ENCODE measurements around the gene ARL6IP4. TPM values are rescaled to one million over a fixed set of nuclear protein-coding genes. Genes with fewer than 3 reads are reported as not detected.

ARL6IP4 gene
- polyA plus RNA-seq, 6 donors from 2014 or later, result 132 to 202 (median 187) TPM

- ATAC-seq (ENCODE audit: low read depth in 2 of 2) (no peak), DNase-seq (no peak)
- Mint-ChIP-seq H3K27ac (no peak overlapping the region), H3K27me3 (no peaks in the 10 kb centered on the region), H3K4me3 (no peak overlapping the region), H3K36me3 (peaks cover 0 to 8% of the 10 kb centered on the region in 2 donors), H3K4me1 (peaks cover 19 to 41% (median 28%) of the 10 kb centered on the region in 3 donors), H3K9me3 (no peaks in the 10 kb centered on the region)
These were observed 5.1 kb downstream of the ARL6IP4 start for GRCh38 chr12:122985338-122986257.

GRCh38 chr12:122986258-122986871 lies 5.9 kb downstream of the ARL6IP4 start:
- H3K4me3 Mint-ChIP-seq, result no peak overlapping the region

GRCh38 chr12:122987086-122987951 lies 6.8 kb downstream of the ARL6IP4 start:
- peaks cover 0 to 8% of the 10 kb centered on the region in 2 donors for H3K36me3 Mint-ChIP-seq
- DNase-seq, result no peak
- H3K27me3 Mint-ChIP-seq, result no peaks in the 10 kb centered on the region
- H3K4me1 Mint-ChIP-seq, result peaks cover 10 to 25% (median 17%) of the 10 kb centered on the region in 3 donors
- ATAC-seq (ENCODE audit: low read depth in 2 of 2), result no peak
- H3K9me3 Mint-ChIP-seq, result no peaks in the 10 kb centered on the region
- no peak overlapping the region for H3K27ac Mint-ChIP-seq
- peak overlapping the region in 1 of 8 donors; percentile 51 for H3K4me3 Mint-ChIP-seq

More at GRCh38 chr12:122986258-122986871, 5.9 kb downstream of the ARL6IP4 start:
- Mint-ChIP-seq H3K27me3 (no peaks in the 10 kb centered on the region), H3K27ac (peak overlapping the region in 2 of 6 donors; percentile 29 to 71), H3K4me1 (peaks cover 19 to 34% (median 23%) of the 10 kb centered on the region in 3 donors), H3K36me3 (peaks cover 0 to 8% of the 10 kb centered on the region in 2 donors), H3K9me3 (no peaks in the 10 kb centered on the region)
- ATAC-seq (ENCODE audit: low read depth in 2 of 2) (no peak), DNase-seq (no peak)

- Mint-ChIP-seq H3K36me3 (peaks cover 0 to 8% of the 10 kb centered on the region in 2 donors), H3K4me1 (peaks cover 9 to 23% (median 17%) of the 10 kb centered on the region in 3 donors), H3K4me3 (peak overlapping the region in 1 of 8 donors; percentile 51), H3K9me3 (no peaks in the 10 kb centered on the region), H3K27me3 (no peaks in the 10 kb centered on the region), H3K27ac (no peak overlapping the region)
- ATAC-seq (ENCODE audit: low read depth in 2 of 2) (no peak), DNase-seq (no peak)
These were observed 7.6 kb downstream of the ARL6IP4 start for GRCh38 chr12:122988036-122988435.

GRCh38 chr12:122988612-122989212 lies 8.2 kb downstream of the ARL6IP4 start:
- DNase-seq (no peak), ATAC-seq (ENCODE audit: low read depth in 2 of 2) (no peak)
- Mint-ChIP-seq H3K27ac (no peak overlapping the region), H3K4me1 (peaks cover 2 to 16% (median 11%) of the 10 kb centered on the region in 3 donors), H3K36me3 (peaks cover 0 to 8% of the 10 kb centered on the region in 2 donors), H3K4me3 (no peak overlapping the region), H3K27me3 (no peaks in the 10 kb centered on the region), H3K9me3 (no peaks in the 10 kb centered on the region)

- peaks cover 0 to 10% (median 7%) of the 10 kb centered on the region in 3 donors for H3K4me1 Mint-ChIP-seq
- ATAC-seq (ENCODE audit: low read depth in 2 of 2) (no peak), DNase-seq (no peak)
- peaks cover 0 to 8% of the 10 kb centered on the region in 2 donors for H3K36me3 Mint-ChIP-seq
- H3K4me3 Mint-ChIP-seq, result no peak overlapping the region
- no peaks in the 10 kb centered on the region for H3K27me3 Mint-ChIP-seq
- no peak overlapping the region for H3K27ac Mint-ChIP-seq
- H3K9me3 Mint-ChIP-seq, result no peaks in the 10 kb centered on the region
These were observed 8.9 kb downstream of the ARL6IP4 start for GRCh38 chr12:122989225-122989839.

GRCh38 chr12:122989874-122990419 lies 9.5 kb downstream of the ARL6IP4 start:
- ATAC-seq (ENCODE audit: low read depth in 2 of 2), result no peak
- DNase-seq, result no peak
- Mint-ChIP-seq H3K36me3 (peaks cover 0 to 5% of the 10 kb centered on the region in 2 donors), H3K27ac (no peak overlapping the region), H3K4me3 (no peak overlapping the region), H3K9me3 (no peaks in the 10 kb centered on the region), H3K27me3 (no peaks in the 10 kb centered on the region), H3K4me1 (peaks cover 0 to 5% (median 4%) of the 10 kb centered on the region in 3 donors)

- Mint-ChIP-seq H3K9me3 (no peaks in the 10 kb centered on the region), H3K36me3 (no peaks in the 10 kb centered on the region), H3K4me3 (no peak overlapping the region), H3K27me3 (no peaks in the 10 kb centered on the region), H3K4me1 (no peaks in the 10 kb centered on the region), H3K27ac (no peak overlapping the region)
- DNase-seq (no peak), ATAC-seq (ENCODE audit: low read depth in 2 of 2) (no peak)
These were observed 10.1 kb downstream of the ARL6IP4 start for GRCh38 chr12:122990561-122990960.

- Mint-ChIP-seq H3K27ac (no peak overlapping the region), H3K4me3 (peak overlapping the region in 1 of 8 donors; percentile 15), H3K27me3 (no peaks in the 10 kb centered on the region), H3K9me3 (no peaks in the 10 kb centered on the region), H3K4me1 (no peaks in the 10 kb centered on the region), H3K36me3 (no peaks in the 10 kb centered on the region)
- ATAC-seq (ENCODE audit: low read depth in 2 of 2) (no peak), DNase-seq (no peak)
These were observed 10.6 kb downstream of the ARL6IP4 start for GRCh38 chr12:122990961-122991622.

GRCh38 chr12:122991623-122992275 lies 11.3 kb downstream of the ARL6IP4 start:
- DNase-seq (no peak), ATAC-seq (ENCODE audit: low read depth in 2 of 2) (no peak)
- Mint-ChIP-seq H3K27ac (no peak overlapping the region), H3K36me3 (no peaks in the 10 kb centered on the region), H3K4me3 (no peak overlapping the region), H3K27me3 (no peaks in the 10 kb centered on the region), H3K4me1 (no peaks in the 10 kb centered on the region), H3K9me3 (no peaks in the 10 kb centered on the region)

- no peaks in the 10 kb centered on the region for H3K36me3 Mint-ChIP-seq
- H3K4me1 Mint-ChIP-seq, result no peaks in the 10 kb centered on the region
- ATAC-seq (ENCODE audit: low read depth in 2 of 2), result no peak
- no peaks in the 10 kb centered on the region for H3K9me3 Mint-ChIP-seq
- H3K27ac Mint-ChIP-seq, result peak overlapping the region in 2 of 6 donors; percentile 51 to 57
- no peaks in the 10 kb centered on the region for H3K27me3 Mint-ChIP-seq
- no peak for DNase-seq
- no peak overlapping the region for H3K4me3 Mint-ChIP-seq
These were observed 11.9 kb downstream of the ARL6IP4 start for GRCh38 chr12:122992386-122992785.
